Measurements from ENCODE around the gene COL12A1.

Gene COL12A1

DNA sequence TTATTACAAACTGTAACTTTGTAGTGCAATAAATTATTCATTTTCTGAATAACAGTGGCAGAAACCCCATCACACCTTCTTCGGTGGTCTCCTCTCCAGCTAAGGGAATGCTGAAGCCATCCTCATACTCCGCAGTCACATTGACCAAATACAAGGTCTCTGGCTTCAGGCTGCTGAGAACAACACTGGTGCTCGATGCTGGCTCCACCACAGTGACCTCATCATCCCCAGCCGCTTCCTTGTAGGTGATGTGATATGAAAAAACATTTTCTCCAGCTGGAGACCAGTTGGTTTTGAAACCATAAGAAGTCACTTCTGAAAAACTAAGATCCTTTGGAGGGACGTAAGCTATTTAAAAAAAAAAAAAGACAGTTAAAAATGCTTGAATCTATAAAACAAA is 25.0 kb downstream of the COL12A1 start:
- DNase-seq (ENCODE audit: low read depth in 1 of 2, low spot score in 1 of 2), result no peak

DNA sequence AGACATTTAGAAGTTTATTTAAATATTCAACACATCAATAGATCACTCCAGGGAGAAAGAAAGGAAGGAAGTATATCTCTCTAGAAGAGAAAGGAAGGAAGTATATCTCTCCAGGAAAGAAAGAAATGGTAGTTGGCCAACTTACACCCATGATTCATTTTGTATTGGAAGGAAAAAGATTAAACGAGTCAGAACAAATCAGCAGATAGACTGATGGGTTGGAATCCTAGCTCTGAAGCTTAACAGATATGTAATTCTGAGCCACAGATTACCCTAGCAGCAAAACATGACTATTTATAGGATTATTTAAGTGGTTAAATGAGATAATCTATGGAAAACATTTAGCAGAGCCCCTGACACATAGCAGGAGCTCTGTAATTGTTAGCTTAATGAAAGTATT is 27.1 kb downstream of the COL12A1 start:
- DNase-seq (ENCODE audit: low read depth in 1 of 2, low spot score in 1 of 2), result no peak

DNA sequence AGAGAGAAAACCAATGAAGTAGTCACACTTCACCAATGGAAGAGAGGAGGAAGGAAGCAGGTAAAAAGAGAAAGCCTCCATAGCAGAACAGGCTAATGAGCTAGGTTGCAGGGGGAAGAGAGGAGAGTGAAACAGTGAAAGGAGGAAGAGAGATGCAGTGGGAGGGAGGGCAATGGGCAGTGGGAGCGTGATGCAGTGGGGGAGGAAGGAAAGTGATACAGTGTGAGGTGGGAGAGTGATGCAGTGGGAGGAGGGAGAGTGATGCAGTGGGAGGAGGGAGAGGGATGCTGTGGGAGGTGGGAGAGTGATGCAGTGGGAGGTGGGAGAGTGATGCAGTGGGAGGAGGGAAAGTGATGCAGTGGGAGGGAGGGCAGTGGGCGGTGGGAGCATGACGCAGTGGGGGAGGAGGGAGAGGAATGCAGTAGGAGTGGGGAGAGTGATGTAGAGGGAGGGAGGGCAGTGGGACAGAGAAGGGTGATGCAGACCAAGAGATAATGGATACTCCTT is 29.7 kb downstream of the COL12A1 start:
- no peak for DNase-seq (ENCODE audit: low read depth in 1 of 2, low spot score in 1 of 2)

DNA sequence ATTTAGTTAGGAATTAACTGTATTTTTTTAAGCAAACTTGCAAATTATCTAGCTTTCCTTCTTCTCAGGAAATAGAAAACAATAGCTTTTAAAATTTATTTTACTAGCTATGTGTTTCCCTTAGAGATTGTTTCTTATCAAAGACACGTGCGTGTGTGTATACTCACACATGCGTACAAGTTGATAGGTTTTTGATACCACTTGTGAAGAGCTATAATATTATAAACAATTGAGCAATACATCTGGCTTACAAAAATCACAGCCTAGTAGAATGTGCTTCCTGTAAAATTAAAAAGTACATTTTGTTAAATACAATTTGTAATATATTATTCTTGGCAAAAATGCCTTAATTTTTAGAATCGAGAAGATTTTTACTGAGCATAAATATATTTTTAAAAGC is 33.9 kb downstream of the COL12A1 start:
- no peak for DNase-seq (ENCODE audit: low read depth in 1 of 2, low spot score in 1 of 2)

DNA sequence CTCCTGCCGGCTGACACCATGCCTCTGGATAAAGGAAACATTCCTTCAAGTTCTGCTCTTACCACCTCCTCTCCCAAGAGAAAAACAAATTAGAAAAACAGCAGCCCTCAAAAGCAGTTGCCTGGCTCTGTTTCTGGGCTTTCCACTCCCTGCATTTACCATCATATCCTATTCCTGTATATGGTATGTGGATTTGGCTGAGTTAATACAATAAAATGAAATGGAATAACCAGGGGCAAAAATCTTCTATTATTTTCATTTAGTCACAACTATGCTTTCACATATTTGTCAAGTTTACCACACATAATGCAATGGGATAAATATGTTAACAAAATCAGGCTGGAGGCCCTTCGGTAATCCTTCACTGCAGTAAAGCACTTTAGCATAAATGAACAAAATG is 34.3 kb downstream of the COL12A1 start:
- DNase-seq (ENCODE audit: low read depth in 1 of 2, low spot score in 1 of 2), result no peak

DNA sequence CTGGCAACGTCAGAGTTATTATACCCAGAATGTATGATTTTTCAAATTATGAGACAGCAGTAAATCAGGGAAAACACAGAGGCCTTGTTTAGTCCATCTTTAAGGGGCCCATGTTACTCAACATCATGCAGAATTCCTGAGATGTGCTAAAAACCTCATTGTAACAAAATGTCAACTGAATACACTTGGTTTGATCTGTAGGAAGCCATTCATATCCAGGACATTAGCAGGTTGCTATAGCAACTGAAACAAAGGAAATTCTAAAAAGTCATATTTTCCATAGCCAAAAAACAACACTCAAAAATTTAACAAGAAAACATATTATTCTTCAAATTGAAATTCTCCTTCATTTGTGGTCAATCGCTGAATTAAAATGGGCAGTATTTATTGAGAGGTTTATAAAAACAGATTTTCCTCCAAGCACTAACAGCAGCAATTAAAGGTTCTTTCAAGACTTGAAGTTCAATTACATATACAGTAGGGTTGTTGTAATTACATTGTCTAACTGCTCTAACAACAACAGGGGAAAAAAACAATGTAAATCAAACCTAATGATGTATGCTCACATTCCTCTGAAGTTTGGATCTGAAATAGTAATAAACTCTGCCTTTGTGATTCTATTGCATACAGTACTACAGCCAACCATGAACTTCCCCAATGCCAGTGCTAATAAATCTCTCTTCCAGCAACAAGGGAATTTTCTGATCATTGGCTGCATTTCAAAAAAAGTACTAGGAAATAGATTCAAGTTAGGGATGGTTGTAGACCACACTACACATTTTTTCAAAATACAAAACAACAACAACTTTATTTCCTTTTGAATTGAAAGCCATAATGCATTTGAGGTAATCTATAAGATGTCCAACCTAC is 34.9 kb downstream of the COL12A1 start:
- no peak for DNase-seq (ENCODE audit: low read depth in 1 of 2, low spot score in 1 of 2)

DNA sequence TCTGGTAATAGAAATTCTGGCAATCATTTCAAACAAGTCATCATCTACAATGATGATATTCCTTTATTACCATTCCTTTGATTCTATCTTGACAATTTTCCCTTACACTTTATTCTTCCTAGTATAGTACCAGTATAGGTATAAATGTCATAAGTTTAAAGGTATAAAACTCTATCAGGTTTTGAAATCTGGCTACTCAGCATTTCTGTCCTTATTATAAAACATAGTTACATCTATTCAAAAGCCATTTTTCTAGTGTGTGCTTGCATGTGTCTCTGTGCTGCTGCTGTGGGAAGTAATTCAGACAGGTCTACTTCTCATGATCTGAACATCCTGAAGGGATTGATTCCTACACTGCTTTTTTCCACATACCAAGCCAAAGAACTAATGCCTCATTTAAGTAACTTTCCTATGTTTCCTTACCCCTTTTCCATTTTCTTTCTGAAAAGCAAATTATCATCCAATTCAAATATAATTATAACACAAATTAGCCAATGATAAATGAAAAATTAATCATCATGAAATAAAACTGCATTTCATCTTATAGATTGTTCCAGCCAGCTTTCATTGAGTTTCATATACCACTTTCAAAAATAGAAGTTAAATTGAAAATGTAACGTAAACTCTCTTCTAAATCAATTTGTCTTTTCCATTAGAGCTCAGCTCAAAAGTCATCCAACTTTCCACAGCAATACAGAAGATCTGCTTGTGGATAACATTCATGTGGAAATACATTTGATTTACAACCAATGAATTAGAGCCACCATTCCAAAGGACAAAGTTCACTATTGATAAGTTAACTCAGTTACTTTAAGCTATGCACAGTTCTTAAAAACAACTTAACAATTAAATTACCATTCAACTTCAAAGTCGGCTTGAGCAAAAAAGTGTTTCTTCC is 35.9 kb downstream of the COL12A1 start:
- DNase-seq (ENCODE audit: low read depth in 1 of 2, low spot score in 1 of 2), result no peak

DNA sequence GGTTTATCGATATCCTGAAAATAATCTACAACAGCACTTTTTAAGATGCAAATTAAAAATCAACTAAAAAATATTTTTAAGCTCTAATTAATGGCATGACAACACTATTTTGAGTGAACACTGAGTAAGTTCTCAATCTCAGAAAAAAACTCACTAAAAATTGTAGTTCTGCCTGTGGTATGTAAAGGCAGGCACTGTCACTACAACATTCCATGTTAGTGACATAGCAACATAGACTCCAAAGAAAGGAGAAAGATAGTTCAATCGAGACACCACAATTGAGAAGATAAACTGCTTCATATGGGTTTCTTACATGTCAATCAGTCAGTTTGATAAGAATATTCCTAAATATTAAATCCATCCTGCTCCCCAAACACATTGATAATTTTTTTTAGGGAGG is 38.0 kb downstream of the COL12A1 start:
- no peak for DNase-seq (ENCODE audit: low read depth in 1 of 2, low spot score in 1 of 2)

DNA sequence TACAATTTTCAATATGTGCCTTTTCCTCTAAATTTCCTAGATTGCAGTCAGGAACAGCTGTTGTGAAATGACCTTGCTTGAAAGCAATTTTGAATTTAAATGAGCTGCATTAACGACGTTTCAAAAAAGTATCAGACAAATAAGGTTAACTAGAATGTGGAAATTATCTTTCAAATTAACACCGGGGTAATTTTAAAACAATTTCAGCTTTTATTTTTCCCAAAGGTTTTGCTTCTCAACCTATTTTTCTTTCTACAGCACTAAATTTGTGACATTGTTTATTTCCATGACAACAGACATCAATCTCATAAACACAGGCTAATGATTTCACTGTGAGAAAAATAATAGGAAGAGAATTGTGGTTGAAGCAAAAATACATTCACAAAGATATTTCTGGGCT is 38.5 kb downstream of the COL12A1 start:
- no peak for DNase-seq (ENCODE audit: low read depth in 1 of 2, low spot score in 1 of 2)

DNA sequence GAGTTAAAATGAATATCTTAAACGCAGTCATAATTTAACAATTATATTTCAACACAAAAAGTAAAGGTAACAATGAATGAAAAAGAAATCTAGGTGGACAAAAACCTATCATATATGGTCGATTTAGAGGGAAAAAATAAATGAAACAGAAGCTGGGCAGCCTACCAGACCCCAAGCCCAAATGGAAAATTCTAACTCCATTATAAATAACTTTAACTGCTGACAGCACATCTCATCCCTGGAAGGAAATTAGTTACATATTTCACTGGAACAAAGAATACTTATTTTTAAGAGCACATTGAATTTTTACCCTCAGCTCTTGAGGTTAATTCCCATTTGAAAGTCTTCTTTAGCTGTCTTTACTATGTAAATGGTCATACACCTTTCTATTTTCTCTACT is 39.1 kb downstream of the COL12A1 start:
- DNase-seq (ENCODE audit: low read depth in 1 of 2, low spot score in 1 of 2), result no peak

DNA sequence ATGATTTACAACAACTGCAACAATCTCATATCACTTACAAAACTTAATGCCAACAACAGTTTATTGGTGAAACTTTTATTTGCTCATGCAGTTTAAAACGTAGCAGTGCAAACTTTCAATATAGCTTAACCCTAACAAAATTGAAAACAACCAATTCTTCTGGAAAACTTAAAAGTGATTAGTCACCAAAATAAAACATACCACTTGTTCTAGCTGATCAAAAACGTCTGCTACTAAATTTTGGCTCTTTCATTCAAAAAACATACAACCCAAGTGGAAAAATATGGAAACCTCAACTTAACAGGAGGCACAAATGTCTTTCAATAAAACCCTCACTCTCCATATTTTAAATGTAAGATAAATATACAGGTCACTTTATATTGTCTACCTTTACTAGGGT is 39.6 kb downstream of the COL12A1 start:
- DNase-seq (ENCODE audit: low read depth in 1 of 2, low spot score in 1 of 2), result no peak

DNA sequence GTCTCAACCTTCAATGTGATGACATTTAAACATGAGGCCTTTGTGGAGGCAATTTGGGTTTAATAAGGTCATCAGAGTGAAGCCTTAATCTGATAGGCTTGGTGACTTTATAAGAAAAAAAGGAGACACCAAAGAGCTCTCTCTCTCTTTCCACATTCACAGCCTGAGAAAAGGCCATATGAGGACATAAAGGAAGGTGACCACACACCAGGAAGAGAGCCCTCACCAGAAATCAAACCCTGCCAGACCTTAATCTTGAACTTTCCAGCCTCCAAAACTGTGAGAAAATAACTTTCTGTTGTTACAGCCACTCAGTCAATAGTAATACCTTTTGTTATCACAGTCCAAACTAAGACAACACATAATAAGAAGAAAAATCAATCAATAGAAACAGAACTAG is 47.7 kb downstream of the COL12A1 start:
- DNase-seq (ENCODE audit: low read depth in 1 of 2, low spot score in 1 of 2), result no peak

DNA sequence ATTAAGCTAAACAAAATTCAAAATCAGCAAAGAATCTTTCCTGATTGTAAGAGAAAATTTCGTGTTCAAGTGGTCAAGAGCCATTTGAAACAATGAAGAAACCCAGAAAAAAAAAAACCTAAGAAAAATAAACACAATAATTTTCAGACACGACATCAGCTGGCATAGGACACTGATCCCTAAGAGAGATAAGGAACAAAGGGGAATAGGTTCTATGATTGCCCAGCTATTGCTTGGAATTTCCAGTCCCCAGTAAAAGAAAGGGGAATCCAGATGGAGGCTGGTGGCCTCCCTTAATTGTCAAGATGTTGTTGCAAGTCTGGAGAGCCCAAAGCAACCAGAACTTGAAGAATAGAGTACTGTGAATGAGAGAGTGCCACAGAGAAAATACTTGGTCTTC is 48.5 kb downstream of the COL12A1 start:
- no peak for DNase-seq (ENCODE audit: low read depth in 1 of 2, low spot score in 1 of 2)

DNA sequence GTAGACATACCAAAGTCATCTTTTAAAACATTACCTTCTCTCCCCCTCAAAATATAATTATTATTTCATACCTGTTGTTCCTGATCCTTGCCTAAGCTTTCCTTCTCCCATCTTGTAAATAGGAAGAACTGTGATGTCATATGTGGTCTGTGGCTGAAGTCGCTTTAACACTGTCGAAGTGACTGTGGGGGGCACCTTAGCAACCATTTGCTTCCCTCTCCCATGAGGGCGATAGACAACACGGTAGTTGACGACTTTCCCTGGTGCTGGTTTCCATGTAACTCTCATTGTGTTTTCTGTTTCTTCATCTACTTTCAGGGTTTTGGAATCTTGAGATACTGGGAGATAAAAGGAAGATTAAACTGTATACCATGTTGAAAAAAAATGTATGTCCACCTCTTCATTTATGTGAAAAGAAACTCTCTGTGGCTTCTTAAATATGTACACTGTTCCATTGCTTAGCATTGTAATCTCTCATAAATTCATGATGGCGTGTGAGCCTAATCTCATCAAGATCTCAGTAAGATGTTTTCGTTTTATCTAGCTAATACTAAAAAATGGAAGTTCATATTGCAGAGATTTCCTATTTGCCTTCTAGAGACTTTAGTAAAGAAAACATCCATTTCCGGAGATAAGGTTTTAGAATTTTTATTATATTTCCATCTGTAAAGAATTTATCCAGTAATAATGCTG is 49.5 kb downstream of the COL12A1 start:
- no peak for DNase-seq (ENCODE audit: low read depth in 1 of 2, low spot score in 1 of 2)

DNA sequence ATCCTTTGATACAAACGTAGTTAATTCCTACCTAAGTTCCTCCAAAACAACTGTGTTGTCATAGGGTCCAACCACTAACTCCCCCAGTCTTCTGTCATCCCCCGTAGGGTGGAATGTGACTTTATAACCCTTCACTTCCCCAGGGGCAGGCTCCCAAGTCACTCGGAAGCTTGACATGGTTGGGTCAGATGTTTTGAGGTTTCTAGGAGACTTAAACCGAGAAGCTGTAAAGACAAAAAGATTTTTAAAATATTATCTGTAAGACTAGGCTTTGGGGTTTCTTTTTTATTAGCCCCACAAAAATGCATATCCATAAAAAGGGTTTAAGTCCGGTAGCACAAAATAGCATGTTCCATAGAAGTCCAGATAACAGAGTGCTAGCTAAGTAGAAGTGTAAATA is 50.2 kb downstream of the COL12A1 start:
- DNase-seq (ENCODE audit: low read depth in 1 of 2, low spot score in 1 of 2), result no peak

DNA sequence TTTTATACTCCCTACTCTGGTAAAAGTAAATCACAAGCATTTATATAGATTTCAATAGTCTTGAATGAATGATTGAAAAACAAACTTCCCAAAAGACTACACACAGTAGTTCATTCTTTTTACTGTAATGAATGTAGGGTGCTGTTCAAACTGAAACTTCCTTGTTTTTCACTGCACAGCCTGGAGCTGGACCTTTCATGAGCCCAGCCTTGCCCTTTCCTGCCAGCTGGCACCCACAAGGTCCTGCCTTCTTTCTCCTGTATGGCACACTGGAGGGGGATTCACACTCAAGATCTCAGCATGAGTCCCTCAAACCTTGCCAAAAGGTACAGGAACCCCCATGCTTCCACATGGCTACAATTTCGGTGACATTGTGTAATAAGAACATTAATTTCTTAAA is 50.9 kb downstream of the COL12A1 start:
- DNase-seq (ENCODE audit: low read depth in 1 of 2, low spot score in 1 of 2), result no peak

DNA sequence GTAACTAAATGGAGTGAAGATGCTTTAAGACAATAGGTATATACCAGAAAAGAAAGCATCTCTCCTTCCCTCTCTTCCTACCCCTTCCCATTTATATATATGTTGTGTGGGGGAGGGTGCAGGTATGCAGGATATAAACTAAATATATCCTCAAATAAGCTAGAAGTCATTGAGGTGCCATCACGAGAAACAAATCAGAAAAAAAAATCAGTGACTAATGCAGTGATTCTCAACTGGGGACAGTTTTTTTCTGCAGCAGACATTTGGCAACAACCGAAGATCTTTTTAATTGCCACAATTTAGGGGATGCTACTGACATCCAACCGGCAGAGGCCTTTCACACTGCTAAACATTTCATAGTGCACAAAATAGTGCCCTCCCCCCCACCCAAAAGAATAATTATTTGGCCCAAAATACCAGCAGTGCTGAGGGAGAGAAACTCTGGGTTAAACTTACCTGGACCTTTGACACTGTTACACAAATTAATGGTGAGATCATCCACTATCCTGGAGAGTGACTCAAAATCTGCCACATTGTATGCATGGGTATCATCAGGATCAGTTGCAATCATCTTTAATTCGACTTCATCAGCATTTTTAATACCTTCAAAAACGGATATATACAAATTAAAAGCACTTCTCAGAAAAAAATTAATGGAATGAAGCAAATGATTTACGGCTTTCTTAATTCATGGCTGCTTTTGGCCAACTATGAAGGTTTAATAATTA is 55.0 kb downstream of the COL12A1 start:
- DNase-seq (ENCODE audit: low read depth in 1 of 2, low spot score in 1 of 2), result no peak

DNA sequence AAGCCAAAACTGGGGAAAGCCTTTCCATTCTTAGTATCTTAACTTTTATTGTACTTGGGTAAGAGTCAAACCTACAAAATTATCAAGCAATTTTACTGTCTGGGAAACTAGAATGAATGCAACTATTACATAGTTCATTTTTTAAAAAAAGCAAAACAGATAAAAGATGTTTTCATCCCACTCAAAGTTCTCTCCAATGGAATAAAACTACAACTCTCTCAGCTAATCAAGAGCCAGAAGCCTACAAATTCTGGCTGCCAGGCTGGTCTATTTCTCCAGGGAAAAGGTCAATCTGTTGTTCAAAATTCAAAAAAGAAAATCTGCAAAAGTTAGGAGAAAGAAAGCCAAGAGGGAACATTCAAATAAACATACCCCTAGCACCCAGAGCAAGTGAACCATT is 56.2 kb downstream of the COL12A1 start:
- no peak for DNase-seq (ENCODE audit: low read depth in 1 of 2, low spot score in 1 of 2)

DNA sequence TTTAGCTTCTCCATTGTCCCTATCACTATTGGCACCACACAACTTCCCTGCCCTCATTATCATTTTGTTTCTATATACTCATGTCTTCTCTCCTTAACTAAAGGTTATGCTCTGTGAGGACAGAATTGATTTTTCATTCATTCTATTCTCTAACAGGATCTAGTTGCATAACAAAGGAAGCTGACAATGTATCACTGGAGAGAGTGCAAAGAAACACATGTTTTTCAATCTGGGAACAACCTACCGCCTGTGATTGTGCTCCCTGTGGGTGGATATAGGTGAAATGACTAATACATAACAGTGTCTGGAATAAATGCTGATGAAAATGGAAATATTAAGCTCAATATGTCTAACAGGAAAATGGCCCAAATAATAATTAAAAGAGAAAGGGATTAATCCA is 56.6 kb downstream of the COL12A1 start:
- DNase-seq (ENCODE audit: low read depth in 1 of 2, low spot score in 1 of 2), result no peak

DNA sequence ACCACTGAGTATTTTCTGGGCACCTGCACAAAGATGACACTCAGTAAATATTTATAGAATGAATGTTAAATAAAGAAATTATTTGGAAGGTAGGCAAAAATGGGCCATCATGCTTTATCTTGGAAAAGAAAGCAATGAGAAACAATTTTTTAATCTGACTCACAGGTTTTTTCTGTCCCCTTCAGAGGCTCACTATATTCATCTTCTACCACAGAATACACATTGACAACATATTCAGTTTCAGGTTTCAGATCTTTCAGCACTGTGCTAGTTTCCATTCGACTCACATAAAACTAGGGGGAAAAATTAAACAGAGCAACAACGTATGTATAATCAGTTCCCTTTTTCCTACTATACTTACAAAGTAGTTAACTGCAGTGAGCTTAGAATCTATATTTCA is 58.3 kb downstream of the COL12A1 start:
- DNase-seq (ENCODE audit: low read depth in 1 of 2, low spot score in 1 of 2), result no peak

DNA sequence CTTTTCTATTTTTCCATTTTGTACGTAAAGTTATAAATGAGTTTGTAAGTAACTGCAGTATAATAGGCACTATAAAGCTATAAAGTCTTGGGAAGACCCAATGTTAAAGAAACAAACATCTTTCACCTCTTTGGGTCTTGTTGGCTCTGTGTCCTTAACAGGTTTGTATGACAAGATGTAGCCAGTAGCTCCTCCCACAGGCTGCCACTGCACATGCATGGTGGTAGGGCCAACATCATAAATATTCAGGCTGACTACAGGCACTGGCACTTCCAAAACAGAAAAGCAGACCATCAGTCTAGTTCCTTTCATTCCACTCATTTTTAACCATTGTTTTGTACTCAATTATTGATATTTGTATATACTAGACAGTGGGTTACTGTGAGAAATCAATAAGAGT is 59.9 kb downstream of the COL12A1 start:
- DNase-seq (ENCODE audit: low read depth in 1 of 2, low spot score in 1 of 2), result no peak

All from activated CD4-positive, alpha-beta T cell treated with anti-CD3 and anti-CD28 coated beads, Interleukin-2, amount 50 U/mL, for 24 hours (primary cell).